ENCODE measurements around the gene UBAP1L. TPM values are rescaled to one million over a fixed set of nuclear protein-coding genes. Genes with fewer than 3 reads are reported as not detected.
A peak's percentile ranks its signal among the peaks of the same experiment; 100 is the strongest.
"Not testable (repeated sequence)": the region's sequence is repeated elsewhere in the genome, so short reads cannot be mapped to it uniquely, and the experiment has no call there.

The UBAP1L gene
- total RNA-seq, 2 donors from 2014 or later: 1.9 to 8.5 TPM

DNA sequence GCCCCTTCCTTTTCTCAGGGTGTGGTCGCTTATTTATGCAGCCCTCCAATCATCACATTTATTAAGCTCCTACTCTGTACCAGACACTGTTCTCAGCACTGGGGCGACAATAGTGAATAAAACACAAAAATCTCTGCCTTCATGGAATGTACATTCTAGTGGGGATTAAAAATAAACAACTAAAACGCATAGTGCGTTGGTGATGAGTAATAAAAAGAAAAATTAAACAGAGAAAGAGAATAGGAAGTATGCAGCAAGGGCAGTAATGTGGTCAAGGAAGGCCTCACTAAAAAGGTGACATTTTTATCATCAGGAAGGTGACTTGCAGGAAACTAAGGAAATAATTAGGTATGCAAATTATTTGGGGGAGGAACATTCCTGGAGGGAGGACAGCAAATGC, 64.7 kb downstream of the UBAP1L start:
- 35% methylated on average over 4 of the region's 4 CpGs for WGBS
- H3K27ac ChIP-seq: no peak overlapping the region
- DNase-seq (ENCODE audit: low spot score): no peak
- intact Hi-C loops (cut with DNase I): no loop called here
- TF ChIP-seq POLR2AphosphoS5 (IDR thresholded peaks at IDR 0.05) (no peak), POLR2A (IDR thresholded peaks at IDR 0.05) (no peak)
- TF ChIP-seq, protein P1, sequence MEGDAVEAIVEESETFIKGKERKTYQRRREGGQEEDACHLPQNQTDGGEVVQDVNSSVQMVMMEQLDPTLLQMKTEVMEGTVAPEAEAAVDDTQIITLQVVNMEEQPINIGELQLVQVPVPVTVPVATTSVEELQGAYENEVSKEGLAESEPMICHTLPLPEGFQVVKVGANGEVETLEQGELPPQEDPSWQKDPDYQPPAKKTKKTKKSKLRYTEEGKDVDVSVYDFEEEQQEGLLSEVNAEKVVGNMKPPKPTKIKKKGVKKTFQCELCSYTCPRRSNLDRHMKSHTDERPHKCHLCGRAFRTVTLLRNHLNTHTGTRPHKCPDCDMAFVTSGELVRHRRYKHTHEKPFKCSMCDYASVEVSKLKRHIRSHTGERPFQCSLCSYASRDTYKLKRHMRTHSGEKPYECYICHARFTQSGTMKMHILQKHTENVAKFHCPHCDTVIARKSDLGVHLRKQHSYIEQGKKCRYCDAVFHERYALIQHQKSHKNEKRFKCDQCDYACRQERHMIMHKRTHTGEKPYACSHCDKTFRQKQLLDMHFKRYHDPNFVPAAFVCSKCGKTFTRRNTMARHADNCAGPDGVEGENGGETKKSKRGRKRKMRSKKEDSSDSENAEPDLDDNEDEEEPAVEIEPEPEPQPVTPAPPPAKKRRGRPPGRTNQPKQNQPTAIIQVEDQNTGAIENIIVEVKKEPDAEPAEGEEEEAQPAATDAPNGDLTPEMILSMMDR (IDR thresholded peaks at IDR 0.05): no peak
- no peak overlapping the region for H3K4me3 ChIP-seq
- no peaks in the 10 kb centered on the region for H3K36me3 ChIP-seq
- no peaks in the 10 kb centered on the region for H3K4me1 ChIP-seq (replicated peaks)
- no peaks in the 10 kb centered on the region for H3K27me3 ChIP-seq (replicated peaks; ENCODE audit: insufficient read depth)
- H3K9me3 ChIP-seq: no peaks in the 10 kb centered on the region

DNA sequence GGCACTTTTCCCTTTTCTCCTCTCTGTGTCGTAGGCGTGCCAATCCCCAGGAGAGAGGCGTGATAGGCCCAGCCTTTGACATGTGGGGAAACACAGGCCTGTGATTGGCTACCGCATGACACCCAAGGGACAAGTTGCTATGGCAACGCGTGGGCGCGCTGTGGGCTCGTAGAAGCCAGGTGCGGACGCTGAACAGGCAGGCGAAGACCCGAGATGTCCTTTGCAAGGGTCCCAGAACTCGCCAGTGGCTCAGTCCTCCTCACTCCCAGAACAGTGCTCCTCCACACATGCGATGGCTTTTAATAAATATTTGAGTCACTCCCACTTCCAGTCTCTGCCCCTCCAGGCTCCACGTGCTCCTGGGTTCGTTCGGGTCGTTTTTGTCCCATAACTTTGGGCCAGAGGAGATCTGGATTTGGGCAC, 65.6 kb downstream of the UBAP1L start:
- H3K4me3 ChIP-seq: peak overlapping the region in 1 of 2 donors; percentile 19
- no peaks in the 10 kb centered on the region for H3K27me3 ChIP-seq (replicated peaks; ENCODE audit: insufficient read depth)
- no peaks in the 10 kb centered on the region for H3K36me3 ChIP-seq
- intact Hi-C loops (cut with DNase I): no loop called here
- DNase-seq (ENCODE audit: low spot score): peak; percentile 89
- TF ChIP-seq, protein P1 (IDR thresholded peaks at IDR 0.05): no peak
- TF ChIP-seq POLR2AphosphoS5 (IDR thresholded peaks at IDR 0.05): peak; percentile 74
- 11% methylated on average over 19 of the region's 19 CpGs for WGBS
- H3K27ac ChIP-seq: no peak overlapping the region
- H3K4me1 ChIP-seq (replicated peaks): no peaks in the 10 kb centered on the region
- H3K9me3 ChIP-seq: no peaks in the 10 kb centered on the region

DNA sequence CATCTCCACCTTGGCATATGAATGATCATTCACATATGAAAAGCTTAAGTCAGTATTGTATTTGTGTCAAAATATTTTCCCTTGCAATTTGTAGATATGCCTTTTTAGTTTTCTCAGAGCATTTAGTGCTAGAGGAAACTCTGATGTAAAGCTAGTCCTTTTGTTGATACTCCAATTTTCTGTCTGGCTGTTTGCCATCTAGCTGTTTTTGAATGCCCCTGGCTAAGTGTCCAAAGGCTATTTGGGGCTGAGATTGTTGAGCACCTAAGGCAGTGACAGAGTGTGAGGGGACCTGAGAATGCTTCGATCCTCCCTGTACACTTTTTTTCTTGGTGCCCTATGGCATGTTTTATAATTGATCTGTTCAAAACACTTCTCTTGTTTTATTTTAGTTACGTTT, 66.8 kb downstream of the UBAP1L start:
- TF ChIP-seq, protein P1 (IDR thresholded peaks at IDR 0.05): no peak
- TF ChIP-seq POLR2AphosphoS5 (IDR thresholded peaks at IDR 0.05) (no peak), POLR2A (IDR thresholded peaks at IDR 0.05) (no peak)
- Histone ChIP-seq H3K4me1 (replicated peaks) (no peaks in the 10 kb centered on the region), H3K27me3 (replicated peaks; ENCODE audit: insufficient read depth) (no peaks in the 10 kb centered on the region), H3K4me3 (no peak overlapping the region), H3K27ac (no peak overlapping the region), H3K9me3 (no peaks in the 10 kb centered on the region), H3K36me3 (no peaks in the 10 kb centered on the region)
- DNase-seq (ENCODE audit: low spot score): no peak
- WGBS: 56% methylated on average over 2 of the region's 2 CpGs
- intact Hi-C loops (cut with DNase I): no loop called here

DNA sequence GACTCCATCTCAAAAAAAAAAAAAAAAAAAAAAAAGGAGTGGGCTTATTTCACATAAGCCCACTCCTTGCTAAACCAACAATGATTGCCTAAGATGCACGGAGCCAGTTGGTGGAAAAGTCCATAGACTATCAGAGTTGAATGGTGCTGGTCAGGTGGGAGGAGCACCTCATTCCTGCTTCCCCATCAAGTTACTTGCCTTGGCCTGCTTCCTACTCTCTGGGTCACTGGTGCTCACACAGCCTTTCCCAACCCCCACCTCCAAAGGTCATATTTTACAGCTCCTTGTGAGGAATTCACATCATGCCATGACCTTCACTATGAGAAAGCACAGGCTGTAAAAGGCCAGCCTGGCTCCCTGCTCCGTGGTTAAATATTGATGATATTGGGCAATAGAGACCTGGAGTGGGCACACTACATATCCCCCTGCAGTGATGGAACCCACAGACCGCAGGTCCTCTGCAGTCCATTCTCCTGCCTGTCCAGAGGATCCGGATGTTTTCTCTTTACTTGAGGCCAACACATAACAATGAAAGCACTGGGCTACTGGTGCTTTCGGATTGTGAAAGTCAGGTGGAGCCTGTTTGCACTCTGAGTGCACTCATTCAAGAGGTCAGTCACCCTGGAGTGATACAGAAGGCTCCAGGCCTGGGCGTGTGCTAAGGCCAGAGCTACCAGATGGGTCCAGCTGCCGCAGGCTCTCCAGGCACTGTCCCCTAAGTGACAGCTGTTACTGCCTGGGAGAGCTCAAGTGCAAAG, 70.1 kb downstream of the UBAP1L start, which contains the start of gene SLC51B:
TSS of gene SLC51B (plus strand) at position 664 of the 758 bp plus-strand sequence. CDS start 4,618 bp downstream, outside the sequence.
- Histone ChIP-seq H3K4me3 (no peak within 1 kb of the TSS), H3K27me3 (replicated peaks; ENCODE audit: insufficient read depth) (no peaks in the 10 kb centered on the region), H3K27ac (no peak within 1 kb of the TSS), H3K9me3 (no peaks in the 10 kb centered on the region), H3K36me3 (no peaks in the 10 kb centered on the region), H3K4me1 (replicated peaks) (no peaks in the 10 kb centered on the region)
- WGBS: 67% methylated on average over 7 of the region's 7 CpGs
- intact Hi-C loops (cut with DNase I): no loop called here
- DNase-seq (ENCODE audit: low spot score): no peak
- TF ChIP-seq, protein P1 (IDR thresholded peaks at IDR 0.05): no peak
- no peak for TF ChIP-seq POLR2AphosphoS5 (IDR thresholded peaks at IDR 0.05)
- TF ChIP-seq POLR2A (IDR thresholded peaks at IDR 0.05): no peak

DNA sequence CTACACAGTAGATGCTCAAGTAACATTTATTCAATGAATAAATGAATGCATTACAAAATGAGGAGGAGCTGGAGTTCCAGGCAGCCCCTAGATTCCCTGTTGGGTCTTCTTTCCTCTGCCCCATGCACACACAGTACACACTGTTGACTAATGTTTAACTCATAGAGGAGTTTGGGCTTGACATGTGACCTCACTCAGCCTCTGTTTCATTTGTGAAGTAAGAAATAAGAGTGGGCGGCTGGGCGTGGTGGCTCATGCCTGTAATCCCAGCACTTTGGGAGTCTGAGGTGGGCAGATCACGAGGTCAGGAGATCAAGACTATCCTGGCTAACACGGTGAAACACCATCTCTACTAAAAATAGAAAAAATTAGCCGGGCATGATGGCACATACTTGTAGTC, 70.8 kb downstream of the UBAP1L start:
- DNase-seq (ENCODE audit: low spot score); intact Hi-C loops (cut with DNase I); H3K9me3 ChIP-seq; H3K4me1 ChIP-seq (replicated peaks); H3K27me3 ChIP-seq (replicated peaks; ENCODE audit: insufficient read depth); H3K36me3 ChIP-seq; H3K4me3 ChIP-seq; H3K27ac ChIP-seq: not testable (repeated sequence)
- WGBS: 80% methylated on average over 5 of the region's 5 CpGs

Data from prostate gland (tissue), 2 donors.